GM21786 (cell line): Measurements from ENCODE around the gene RTL10.
"Not testable (repeated sequence)": the region's sequence is repeated elsewhere in the genome, so short reads cannot be mapped to it uniquely, and the experiment has no call there.

Source experiments
- ATAC-seq: cut with Tn5 transposase; IDR thresholded peaks from one replicate; pipeline ENCODE4 v1.9.1; 2021; ENCODE audit not compliant: unreplicated experiment

RTL10 gene

DNA sequence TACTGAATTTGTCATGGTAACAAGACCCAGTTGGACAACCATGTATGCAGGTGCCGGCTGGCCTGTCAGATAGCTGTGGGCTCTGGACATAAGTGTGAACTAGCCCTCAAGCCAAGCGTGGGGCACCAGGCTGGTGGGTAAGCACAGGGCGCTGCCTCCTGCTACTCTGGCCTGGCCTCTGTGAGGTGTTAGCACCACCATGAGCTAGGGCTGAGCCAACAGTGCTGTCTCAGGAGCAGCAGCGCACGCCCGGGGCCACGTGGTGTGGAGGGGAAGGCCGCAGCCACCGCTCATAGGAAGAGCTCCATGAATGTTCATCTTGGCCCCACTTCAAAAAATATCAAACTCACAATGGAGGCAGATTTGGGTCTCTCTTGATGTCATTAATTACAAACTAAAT is 35.3 kb upstream of the RTL10 start:
- ATAC-seq = no peak

DNA sequence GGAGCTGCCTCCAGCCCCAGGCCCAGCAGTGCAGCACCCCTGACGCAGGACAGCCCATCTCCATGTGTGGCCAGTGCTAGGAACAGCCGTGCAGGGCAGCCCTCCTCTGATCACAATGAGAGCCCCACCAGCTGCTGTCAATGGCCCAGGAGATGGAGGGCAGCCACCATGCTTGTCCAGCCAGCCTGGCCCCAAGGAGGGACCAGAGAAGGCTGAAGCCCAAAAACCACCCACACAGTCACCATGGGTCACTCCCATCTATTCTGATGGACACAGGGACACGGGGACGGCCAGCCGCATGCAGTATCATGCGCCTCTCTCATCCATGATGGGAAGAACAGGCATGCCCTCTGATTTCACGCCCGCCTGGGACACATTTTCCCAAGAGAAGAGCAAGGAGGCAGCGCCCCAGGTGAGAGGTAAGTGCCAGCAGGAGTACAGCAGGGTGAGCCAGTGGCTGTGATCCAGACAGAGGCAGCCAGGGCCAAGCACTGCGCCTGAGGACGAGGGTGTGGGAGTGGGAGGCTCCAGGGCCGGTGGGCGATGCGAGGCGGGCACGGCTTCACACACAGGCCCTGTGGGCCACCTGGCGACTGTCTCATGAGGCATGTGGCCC is 33.6 kb upstream of the RTL10 start:
- no peak for ATAC-seq

DNA sequence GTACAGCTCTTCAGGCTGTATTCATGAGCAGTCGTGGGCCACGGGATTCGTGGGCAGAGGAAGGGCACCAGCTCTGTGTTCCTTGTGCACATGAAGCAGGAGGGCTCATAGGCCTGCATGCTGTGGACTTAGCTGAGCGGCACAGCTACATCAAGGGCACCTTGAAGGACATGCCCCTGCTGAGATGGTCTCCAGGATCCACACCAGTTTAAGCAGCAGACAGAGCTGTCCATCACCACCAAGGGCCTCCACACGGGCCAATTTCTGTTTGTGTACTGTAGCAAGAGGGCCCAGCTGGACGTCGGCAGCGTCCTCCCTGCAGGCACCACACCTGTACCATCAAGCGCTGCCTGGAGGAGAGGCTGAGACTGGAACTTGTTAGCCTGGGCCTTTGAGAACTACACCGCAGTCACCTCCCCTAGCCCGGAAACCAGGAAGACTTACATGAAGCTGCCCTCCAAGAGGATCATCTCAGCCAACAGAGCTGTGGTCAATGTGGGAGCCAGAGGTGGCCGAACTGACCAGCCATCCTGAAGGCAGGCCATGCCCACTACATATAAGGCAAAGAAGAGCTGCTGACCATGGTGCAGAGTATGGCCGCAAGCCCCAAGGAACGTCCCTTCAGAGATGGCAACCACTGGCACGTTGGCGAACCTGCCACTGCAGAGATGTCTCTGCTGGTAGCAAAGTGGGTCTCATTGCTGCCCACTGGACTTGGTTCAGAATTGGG is 32.7 kb upstream of the RTL10 start:
- no peak for ATAC-seq

DNA sequence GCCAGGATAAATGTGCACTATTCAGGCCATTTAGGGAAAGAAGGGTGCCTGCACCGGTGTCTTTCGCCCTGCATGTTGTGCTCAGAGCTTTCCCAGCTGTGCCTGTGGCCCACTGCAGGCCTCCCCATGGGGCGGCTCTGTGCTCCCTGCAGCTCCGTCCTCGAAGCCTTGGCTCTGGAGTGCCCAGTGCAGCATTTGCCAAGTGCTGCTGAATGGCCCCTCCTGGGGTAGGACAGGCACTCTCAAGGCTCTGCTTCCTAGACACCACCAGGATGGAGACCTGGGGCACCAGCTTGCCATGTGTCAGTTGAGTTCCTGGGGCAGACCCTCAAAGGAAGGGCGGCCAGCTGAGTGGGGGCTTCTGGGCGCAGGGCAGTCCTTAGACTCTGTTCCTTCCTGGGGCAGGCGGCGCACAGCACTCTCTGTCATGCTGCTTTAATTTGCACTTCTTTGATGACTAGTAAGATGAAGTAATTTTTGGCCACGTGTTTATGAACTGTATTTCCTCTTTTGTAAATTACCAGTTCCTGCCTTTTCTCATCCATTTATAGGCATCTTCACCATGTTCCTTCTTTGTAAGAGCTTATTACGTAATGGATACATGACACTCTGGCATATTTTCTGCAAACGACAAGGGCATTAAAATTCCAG is 32.1 kb upstream of the RTL10 start:
- ATAC-seq = no peak

DNA sequence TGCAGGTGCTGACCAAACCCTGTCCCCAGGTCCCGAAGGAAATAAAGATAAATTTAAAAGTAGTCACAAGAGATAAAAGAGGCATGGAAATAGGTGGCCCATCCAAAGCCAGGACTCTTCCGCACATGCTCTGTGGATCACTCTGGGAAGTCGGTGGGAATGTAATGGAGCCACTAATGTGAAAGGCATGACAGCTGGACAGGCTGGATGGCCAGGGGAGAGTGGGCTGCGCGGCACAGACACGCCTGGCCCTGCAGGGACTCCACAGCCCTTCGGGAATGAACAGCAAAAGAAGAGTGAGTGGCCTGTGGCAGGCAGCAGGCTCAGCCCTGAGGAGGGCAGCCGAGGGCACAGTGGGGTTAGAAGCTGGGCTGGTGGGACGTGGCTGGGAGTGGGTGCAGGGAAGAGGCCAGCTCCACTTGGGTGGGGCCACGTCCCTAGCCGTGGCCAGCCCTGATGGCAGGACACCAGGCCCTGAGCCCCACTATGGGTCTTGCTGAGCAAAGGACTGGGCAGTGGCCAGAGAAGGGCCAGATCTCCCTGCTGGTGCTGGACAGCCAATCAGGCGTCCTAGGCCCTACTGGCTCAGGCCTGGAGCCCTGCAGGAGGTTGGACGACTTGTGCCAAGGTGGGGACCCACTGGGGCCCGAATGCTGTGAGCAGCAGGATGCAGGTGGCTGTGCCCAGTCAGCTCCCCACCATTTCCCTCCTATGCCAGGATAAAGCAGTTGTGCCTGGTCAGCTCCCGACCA is 31.3 kb upstream of the RTL10 start:
- ATAC-seq = no peak

DNA sequence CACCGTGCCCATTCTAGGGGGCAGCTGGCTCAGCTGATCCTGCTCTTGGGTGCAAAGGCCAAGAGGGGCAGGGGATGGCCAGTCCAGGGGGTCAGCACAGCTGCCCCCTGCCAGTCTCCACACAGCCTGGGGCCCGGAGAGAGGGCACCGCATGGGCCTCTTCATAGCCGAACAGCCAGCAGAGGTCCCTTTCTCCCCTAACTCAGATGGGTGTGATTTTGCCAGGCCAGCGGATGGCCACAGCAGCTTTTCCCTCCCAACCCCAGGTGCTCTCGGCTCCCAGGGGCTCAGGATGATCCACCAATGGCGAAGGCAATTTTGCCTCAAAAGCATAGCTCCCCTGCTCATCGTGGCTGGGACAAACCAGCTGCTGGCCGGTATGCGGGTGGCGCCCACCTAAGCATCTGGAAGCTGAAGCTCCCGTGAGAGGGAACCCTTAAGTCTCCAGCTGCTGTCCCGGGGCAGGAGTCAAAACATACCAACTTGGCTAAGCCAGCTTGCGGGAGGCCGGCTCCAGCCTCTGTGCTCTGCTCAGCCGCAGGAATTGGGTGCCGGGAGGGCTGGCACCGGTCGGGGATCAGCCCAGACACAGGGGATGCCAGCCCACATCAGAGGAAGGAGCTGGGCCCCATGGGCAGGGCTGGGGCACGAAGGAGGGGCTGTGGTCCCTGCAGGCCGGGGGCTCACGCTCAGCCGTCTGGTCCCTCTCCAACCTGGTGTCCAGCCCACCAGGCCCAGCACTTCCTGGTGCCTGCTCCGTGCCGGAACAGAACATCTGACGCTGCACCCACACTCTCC is 30.5 kb upstream of the RTL10 start:
- ATAC-seq = no peak

DNA sequence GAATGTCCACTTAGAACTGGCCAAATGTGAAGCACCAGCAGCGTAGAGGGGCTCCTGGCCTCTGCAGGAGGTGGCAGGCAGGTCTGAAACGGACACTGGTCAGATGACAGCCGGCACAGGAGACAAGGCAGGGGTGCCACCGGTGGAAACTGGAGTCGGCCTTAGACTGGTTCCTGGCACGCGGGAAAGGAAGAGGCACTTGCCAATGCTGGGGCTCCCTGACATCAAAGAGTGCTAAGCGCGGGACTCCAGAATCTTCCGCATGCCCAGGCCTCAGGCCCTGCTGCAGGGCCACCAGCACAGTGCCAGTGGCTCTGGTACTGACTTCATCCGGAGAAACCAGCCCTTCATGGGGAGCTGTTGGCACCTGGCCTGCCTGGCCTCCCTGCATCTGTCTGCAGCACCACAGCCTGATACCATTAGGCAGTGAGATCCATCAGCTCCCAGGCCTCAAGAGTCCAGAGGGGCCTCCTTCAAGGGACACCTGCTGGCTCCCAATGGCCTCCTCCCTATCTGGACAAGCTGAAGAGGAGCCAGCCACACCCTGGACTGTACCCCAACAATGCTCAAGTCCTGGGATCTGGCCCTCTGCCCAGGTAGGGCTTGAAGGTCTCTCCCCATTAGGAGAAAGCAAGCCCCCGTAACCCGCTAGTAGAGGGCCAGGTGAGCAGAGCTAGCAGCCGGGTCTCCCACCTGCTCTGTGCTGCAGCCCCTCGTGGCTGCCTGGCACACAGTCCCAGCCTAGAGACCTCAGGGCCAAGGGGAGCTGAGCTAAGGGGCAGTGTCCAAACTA is 29.7 kb upstream of the RTL10 start:
- ATAC-seq = no peak

DNA sequence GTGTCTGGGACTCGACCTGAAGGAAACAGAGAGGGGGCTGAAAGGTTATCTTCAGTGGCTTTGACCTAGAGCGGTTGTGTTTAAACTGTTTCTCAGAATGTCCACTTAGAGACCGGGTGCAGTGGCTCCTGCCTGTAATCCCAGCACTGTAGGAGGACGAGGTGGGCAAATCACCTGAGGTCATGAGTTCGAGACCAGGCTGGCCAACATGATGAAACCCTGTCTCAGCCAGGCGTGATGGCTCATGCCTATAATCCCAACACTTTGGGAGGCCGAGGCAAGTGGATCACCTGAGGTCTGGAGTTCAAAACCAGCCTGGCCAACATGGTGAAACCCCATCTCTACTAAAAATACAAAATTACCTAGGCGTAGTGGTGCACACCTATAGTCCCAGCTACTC is 28.8 kb upstream of the RTL10 start:
- not testable (repeated sequence) for ATAC-seq

DNA sequence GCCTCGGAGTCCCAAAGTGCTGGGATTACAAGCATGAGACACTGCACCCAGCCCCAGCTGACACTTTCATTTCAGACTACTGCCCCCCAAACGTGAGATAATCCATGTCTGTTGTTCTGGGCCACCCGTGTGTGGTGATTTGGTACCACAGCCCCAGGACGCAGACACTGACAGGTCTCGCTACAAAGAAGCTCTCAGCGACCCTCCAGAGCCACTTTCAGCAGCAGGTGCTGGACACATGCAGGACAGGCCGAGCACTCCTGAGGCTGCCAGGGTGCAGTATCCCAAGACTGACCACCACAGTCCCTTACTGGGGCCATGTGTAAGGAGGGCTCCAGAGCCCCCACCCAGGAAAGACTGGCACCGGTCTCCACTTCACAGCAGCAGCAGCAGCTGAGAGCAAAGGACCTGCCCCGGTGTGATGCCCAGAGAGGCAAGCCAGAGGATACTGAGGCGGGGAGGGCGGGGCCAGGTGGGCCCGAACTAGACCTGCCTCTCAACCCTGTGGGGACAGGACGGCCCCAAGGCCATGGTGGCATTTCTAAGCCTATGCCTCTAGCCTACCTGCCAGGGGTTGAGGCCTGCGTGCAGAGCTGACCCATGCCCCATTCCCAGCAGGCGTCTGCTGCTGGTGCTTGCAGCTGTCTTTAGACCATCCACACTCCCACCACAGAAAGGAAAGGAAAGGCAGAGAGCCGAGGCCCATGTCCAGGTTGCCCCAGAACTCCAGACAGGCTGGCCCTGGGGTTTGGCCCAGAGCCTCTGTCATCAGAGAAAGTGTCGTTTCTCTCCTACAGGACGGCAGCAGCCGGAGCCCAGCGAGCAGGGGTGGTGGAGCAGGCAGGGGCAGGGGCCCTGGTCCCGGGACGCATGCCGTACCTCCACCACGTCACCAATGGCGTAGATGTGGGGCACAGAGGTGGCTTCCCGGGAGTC is 28.0 kb upstream of the RTL10 start:
- ATAC-seq = no peak

DNA sequence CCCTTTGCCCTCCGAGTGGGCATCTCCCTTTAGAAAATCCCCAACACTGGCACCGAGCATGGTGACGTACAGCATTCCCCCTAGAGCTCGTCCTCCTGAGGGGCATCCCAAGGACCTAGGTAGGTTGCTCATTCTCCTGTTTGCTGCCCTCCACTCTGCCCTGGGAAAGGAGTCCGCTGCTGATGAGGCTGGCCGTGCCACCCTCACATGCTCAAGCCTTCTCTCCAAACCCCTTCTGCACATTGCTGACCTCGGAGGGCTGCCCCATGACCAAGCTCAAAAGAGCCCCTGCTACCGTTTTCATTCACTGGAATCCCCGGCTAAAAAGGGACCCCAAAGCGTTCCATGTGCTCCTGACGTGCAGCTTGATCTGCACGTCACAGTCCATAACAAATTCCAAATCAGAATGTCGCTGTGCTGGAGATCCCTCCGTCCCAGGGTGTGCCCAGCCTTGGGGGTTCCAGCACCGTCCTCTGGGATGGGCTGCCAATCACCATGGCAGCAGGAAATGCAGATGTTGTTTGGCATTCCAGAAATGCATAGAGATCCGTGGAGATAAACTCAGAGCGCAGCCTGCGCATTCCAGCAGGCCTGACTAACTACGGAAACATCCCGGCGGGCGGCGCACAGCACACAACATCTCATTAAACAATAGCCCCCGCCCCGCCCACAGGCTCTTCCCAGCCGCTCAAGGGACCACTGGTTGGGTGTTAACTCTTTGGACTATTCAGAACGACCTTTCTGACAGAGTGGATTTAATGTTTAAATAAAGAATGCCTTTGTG is 26.3 kb upstream of the RTL10 start:
- ATAC-seq = no peak

DNA sequence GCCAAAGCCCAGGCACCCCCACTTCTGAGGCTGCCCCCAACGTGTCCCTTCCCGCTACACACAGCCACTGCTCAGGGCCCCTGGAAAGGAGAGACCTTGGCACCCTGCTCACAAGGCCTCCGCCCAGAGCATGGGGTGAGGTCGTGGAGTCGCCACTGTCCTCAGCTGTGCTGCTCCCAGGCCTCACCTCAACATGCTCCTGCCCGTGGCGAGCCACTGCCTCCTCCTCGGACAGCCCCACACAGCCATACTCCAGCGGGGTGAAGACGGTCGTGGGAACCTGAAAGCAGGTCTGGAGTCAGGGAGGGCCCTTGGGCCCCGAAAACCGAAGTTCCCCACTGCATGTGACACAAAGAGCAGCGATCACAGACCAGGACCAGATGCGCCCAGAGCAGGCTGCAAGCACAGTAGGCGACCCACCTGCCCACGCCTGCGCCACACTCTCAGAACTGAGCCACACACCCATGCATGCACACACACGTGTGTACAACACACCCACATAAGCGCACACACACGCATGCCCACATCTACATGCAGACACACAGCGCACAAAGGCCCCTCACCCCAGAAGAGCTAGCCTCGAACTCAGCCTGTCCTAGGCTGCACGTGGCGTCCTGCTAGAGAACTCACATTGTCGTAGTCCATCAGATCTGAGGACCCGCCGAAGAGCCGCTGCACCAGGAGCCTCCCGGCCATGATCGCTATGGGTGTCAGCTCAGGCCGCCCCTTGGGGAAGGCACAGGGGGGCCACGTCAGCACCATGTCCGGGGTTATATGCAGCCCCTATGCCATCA is 25.5 kb upstream of the RTL10 start:
- no peak for ATAC-seq

DNA sequence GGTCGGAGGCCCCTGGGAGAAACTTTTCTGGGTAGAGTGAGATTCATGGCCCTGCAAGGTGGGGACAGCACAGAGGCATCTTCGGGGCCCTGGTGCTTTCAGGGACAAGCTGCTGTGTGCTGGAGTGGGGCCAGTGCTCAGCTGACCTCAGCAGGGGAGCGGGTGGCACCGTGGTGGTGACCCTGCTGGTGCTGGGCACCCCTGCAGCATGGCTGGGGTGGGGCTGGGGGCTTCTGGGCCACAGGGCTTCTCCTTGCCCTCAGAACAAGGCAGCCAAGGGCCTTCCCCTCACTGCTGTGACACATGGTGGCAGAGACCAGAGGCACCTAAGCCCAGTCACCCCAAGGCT is 24.9 kb upstream of the RTL10 start:
- ATAC-seq = no peak

DNA sequence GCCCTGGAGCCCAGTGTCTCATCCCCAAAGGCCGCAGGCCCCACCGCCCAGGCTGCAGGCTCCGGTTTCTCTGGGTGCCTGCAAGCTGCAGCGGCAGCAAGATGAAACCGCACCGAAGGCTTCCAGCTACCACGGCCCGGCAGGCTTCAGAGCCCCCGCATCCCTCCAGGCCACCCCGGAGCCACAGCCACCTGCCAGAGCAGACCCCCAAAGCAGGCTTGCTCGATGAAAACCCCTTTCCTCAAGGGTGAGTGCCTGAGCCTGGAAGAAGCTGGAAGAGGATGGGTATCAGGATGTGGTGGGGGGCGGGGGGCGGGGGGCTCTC is 24.5 kb upstream of the RTL10 start:
- ATAC-seq = no peak

DNA sequence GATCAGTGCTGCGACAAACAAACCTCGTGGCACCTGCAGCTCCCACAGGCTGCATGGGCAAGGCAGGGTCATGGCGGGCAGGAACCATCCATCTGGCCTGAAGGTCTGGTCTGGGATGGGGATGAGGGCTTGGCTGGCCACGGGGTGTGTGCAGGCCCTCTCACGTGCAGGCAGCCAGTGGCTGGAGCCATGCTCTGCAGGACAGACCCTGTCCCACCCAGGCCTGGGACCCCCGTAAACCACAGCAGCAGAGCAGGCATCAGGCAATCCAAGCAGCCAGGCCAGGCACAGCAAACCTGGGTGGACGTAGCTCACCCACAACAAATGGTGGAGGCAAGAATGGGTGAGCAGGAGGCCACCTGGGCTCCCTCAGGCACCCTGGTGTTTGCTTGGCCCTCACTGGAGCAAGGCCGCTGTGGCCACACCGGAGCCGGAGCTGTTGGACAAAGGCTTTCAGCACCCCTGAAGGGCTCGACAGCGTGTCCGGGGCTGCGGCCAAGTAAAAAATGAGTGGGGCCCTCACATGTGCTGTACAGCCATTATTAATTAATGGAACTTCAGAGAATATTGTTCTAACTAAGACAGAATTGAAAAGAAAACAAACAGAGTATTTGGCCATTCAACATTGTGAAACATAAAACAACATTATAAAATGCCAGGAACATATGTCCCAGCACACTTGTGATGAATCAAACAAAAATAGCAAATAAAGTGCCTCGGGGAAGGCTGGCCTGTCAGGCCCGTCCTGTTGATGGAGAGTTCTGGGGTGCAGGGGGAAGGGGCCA is 24.0 kb upstream of the RTL10 start:
- ATAC-seq = no peak

DNA sequence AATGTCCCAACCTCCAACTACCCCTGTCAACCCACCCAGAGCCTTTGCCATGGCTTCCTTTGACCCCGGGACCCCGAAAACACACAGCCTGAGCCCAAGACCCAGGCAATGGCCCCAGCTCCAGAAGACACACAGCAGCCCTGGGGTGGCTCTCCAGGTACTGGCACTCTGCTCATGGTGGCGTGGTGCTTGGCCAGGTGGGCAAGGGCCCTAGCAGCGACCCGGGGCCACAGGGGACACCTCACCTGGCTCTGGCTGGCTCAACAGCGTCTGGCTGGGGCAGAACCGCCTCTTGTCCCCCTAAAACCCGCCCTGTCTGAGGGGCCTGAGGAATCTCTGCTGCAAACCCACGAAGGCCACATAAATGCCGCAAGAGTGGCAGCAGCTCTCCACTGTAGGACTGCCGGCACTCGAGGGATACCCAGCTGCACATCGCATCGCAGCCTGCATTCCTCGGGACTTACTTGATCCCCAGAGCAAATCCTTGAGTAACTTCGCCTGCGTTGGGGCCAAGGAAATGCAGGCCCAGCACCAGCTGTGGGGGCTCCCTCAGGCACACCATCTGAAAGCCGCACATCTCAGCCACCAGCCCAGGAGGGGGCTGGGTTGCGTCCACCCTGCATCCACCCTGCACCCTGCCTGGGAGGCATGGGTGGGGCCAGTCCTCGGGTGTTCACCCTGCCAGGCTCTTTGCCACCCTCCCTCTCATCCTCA is 23.1 kb upstream of the RTL10 start:
- no peak for ATAC-seq

DNA sequence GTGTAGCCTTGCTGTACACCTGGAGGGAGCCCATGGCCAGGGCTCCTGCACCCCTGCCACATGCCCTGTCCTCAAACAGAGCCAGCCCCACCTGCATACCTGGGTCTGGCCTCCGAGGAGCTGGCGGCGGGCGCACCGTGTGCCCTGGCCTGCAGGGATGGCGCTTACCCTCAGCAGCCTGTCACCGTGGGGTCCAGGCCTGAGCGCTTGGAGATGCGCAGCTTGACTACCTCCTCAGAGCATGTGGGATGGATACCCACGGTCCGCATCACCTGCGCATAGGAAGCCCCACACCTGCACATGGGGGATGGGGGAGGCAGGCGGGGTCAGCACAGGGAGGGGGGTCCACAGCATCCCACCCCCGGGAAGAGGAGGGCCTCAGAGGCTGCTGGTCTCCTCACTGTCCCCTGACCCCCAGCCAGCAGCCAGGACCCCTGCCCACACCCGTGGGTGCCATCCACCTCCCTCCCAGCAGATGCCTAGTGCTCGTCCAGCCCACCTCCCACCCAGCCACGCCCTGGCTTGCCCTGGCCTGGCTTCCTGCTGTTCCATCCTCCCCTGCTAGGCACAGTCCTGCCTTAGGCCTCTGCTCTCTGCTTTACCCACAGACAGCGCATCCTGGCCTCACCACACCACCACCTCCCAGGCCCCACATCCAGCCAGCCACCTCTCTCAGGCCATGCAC is 22.4 kb upstream of the RTL10 start:
- ATAC-seq = no peak
